ENCODE measurements around the gene ADGRA3.

ADGRA3 gene

GRCh38 chr4:22515888-22516541 is at the start of gene ADGRA3:
Gene ADGRA3 (minus strand): TSS chr4:22516066. CDS start chr4:22515784, 282 bp downstream.
- peak; percentile 77 for DNase-seq (ENCODE audit: low read depth)
- peak within 1 kb of the TSS; percentile 56 for H3K4me3 ChIP-seq (ENCODE audit: low read depth, low read length)
- TF ChIP-seq CTCF (IDR thresholded peaks at IDR 0.05; ENCODE audit: insufficient read depth, low read depth, low read length, missing control alignments) = no peak

GRCh38 chr4:22556495-22556894 is 40.6 kb upstream of the ADGRA3 start:
- DNase-seq (ENCODE audit: low read depth) = no peak
- TF ChIP-seq CTCF (IDR thresholded peaks at IDR 0.05; ENCODE audit: insufficient read depth, low read depth, low read length, missing control alignments) = no peak
- no peak overlapping the region for H3K4me3 ChIP-seq (ENCODE audit: low read depth, low read length)

- DNase-seq (ENCODE audit: low read depth) = no peak
- no peak overlapping the region for H3K4me3 ChIP-seq (ENCODE audit: low read depth, low read length)
- no peak for TF ChIP-seq CTCF (IDR thresholded peaks at IDR 0.05; ENCODE audit: insufficient read depth, low read depth, low read length, missing control alignments)
These were observed 38.8 kb upstream of the ADGRA3 start for GRCh38 chr4:22554670-22555069.

GRCh38 chr4:22553560-22553959 is 37.7 kb upstream of the ADGRA3 start:
- no peak for TF ChIP-seq CTCF (IDR thresholded peaks at IDR 0.05; ENCODE audit: insufficient read depth, low read depth, low read length, missing control alignments)
- H3K4me3 ChIP-seq (ENCODE audit: low read depth, low read length) = no peak overlapping the region
- DNase-seq (ENCODE audit: low read depth) = no peak

- DNase-seq (ENCODE audit: low read depth) = no peak
- no peak for TF ChIP-seq CTCF (IDR thresholded peaks at IDR 0.05; ENCODE audit: insufficient read depth, low read depth, low read length, missing control alignments)
- no peak overlapping the region for H3K4me3 ChIP-seq (ENCODE audit: low read depth, low read length)
These were observed 36.9 kb upstream of the ADGRA3 start for GRCh38 chr4:22552812-22553211.

- no peak for DNase-seq (ENCODE audit: low read depth)
- H3K4me3 ChIP-seq (ENCODE audit: low read depth, low read length) = no peak overlapping the region
- TF ChIP-seq CTCF (IDR thresholded peaks at IDR 0.05; ENCODE audit: insufficient read depth, low read depth, low read length, missing control alignments) = no peak
These were observed 35.7 kb upstream of the ADGRA3 start for GRCh38 chr4:22551550-22551949.

GRCh38 chr4:22546299-22546698 is 30.4 kb upstream of the ADGRA3 start:
- no peak overlapping the region for H3K4me3 ChIP-seq (ENCODE audit: low read depth, low read length)
- no peak for DNase-seq (ENCODE audit: low read depth)
- no peak for TF ChIP-seq CTCF (IDR thresholded peaks at IDR 0.05; ENCODE audit: insufficient read depth, low read depth, low read length, missing control alignments)
